Vagina (tissue), 2 donors: ENCODE results near the gene SLC29A3.

Experiments used
- POLR2A ChIP-seq, 2 donors: fragments of 450-650 bp; IDR thresholded peaks; one replicate each; pipeline ENCODE4 v1.6.1; 2017; ENCODE audit warnings: antibody characterized with exemption in 2 of 2, mild to moderate bottlenecking in 2 of 2, moderate library complexity in 2 of 2
- POLR2AphosphoS5 ChIP-seq, 2 donors: sonication (generic); formaldehyde crosslinking; IDR thresholded peaks; one replicate each; pipeline ENCODE4 v1.9.0; 2017; ENCODE audit warnings: antibody characterized with exemption in 2 of 2, mild to moderate bottlenecking in 2 of 2, low read depth in 1 of 2; ENCODE audit not compliant: insufficient read depth in 1 of 2
- TF ChIP-seq, protein P1 (sequence below), 3 experiments: fragments of 450-650 bp in 2 of 3; fragments of 200-600 bp in 1 of 3; sonication (generic) in 1 of 3; IDR thresholded peaks; one replicate each; pipeline ENCODE4 v1.5.1; 2017 to 2019; ENCODE audit warnings: antibody characterized with exemption in 3 of 3, mild to moderate bottlenecking in 2 of 3, moderate library complexity in 2 of 3

DNA sequence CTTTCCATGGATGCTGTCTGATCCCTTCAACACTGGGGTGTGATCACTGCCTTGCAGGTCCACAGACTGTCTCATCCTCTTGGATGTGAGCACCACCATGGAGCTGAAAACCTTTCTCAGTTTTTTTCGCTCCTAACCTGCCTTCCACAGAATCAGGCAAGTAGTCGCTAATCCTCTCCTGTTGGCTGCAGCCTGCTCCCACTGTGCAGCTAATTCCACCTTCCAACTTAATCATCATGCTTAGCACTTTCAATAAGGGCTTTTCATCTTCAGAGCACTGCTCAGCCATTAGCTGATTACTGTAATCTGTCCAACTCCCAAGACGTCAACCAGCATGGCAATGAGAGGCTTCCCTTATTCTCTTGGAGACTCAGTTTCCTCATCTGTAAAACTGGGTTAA, 62.6 kb downstream of the SLC29A3 start:
- TF ChIP-seq, protein P1, sequence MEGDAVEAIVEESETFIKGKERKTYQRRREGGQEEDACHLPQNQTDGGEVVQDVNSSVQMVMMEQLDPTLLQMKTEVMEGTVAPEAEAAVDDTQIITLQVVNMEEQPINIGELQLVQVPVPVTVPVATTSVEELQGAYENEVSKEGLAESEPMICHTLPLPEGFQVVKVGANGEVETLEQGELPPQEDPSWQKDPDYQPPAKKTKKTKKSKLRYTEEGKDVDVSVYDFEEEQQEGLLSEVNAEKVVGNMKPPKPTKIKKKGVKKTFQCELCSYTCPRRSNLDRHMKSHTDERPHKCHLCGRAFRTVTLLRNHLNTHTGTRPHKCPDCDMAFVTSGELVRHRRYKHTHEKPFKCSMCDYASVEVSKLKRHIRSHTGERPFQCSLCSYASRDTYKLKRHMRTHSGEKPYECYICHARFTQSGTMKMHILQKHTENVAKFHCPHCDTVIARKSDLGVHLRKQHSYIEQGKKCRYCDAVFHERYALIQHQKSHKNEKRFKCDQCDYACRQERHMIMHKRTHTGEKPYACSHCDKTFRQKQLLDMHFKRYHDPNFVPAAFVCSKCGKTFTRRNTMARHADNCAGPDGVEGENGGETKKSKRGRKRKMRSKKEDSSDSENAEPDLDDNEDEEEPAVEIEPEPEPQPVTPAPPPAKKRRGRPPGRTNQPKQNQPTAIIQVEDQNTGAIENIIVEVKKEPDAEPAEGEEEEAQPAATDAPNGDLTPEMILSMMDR (IDR thresholded peaks at IDR 0.05), result no peak
- no peak for TF ChIP-seq POLR2A (IDR thresholded peaks at IDR 0.05)
- TF ChIP-seq POLR2AphosphoS5 (IDR thresholded peaks at IDR 0.05; ENCODE audit: insufficient read depth in 1 of 2, low read depth in 1 of 2), result no peak
